Measurements from ENCODE around the gene FAM13B. TPM values are rescaled to one million over a fixed set of nuclear protein-coding genes. Genes with fewer than 3 reads are reported as not detected.

The FAM13B gene
- total and polyA plus RNA-seq, 2 of the 8 experiments (the other 6 are each of a cell fraction or from before 2014, with no cell fraction given): 6.4 to 17.0 TPM

DNA sequence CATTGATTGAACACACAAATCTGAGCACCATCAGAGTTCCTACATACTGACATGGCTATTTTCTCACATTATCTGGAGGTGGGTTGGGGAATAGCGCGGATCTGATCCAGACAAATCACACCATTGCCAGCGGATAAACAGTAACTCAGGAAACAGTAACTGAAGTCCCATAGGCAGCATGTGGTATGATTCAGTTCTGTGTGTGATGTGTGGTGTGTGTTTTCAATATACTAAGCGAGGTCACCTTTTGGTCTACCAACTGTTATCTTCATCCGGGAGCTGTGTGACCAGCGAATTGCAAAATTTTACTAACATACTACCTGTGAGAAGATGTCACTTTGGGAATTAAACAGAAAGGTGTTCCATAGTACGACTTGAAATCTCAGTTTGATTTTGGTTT, 93.5 kb downstream of the FAM13B start:
- Histone ChIP-seq H2BK15ac (ENCODE audit: low read length) (no peak overlapping the region), H2BK5ac (ENCODE audit: low read depth, low read length) (no peak overlapping the region), H3K27me3 (replicated peaks in 1 of 4; ENCODE audit: control insufficient read depth in 3 of 4, extremely low read depth in 1 of 4, insufficient read depth in 3 of 4, low read length in 3 of 4) (no peaks in the 10 kb centered on the region), H3K23ac (ENCODE audit: insufficient read length) (no peak overlapping the region), H3K4me1 (replicated peaks in 1 of 4; ENCODE audit: control insufficient read depth in 3 of 4, insufficient read depth in 4 of 4, low read length in 3 of 4) (no peaks in the 10 kb centered on the region), H3K79me2 (ENCODE audit: control insufficient read depth in 1 of 2, insufficient read depth in 2 of 2, low read length in 2 of 2) (no peaks in the 10 kb centered on the region), H2AK5ac (ENCODE audit: low read depth, low read length) (no peak overlapping the region), H2AFZ (ENCODE audit: low read length) (no peak overlapping the region), H3K23me2 (ENCODE audit: low read depth, low read length) (no peaks in the 10 kb centered on the region), H2BK120ac (replicated peaks; ENCODE audit: low read depth, low read length) (no peak overlapping the region), H2BK12ac (ENCODE audit: low read depth, low read length) (no peak overlapping the region), H3K4me2 (ENCODE audit: insufficient read depth in 1 of 2, low read depth in 2 of 2, low read length in 2 of 2) (no peak overlapping the region), H3K27ac (ENCODE audit: low read depth, low read length) (no peak overlapping the region), H4K91ac (replicated peaks; ENCODE audit: insufficient read length, low read length) (no peak overlapping the region), H3K9ac (replicated peaks in 1 of 4; ENCODE audit: extremely low read depth in 1 of 4, low read depth in 3 of 4, low read length in 3 of 4) (no peak overlapping the region), H4K20me1 (replicated peaks in 1 of 2; ENCODE audit: control insufficient read depth in 1 of 2, insufficient read depth in 2 of 2, low read length in 2 of 2) (peaks cover 0 to 2% of the 10 kb centered on the region in 2 experiments), H2BK20ac (ENCODE audit: low read length) (no peak overlapping the region), H3K14ac (ENCODE audit: insufficient read length) (no peak overlapping the region), H3K36me3 (ENCODE audit: control insufficient read depth in 2 of 4, insufficient read depth in 4 of 4, low read length in 3 of 4) (peaks cover 17 to 63% (median 41%) of the 10 kb centered on the region in 4 experiments), H3K4me3 (ENCODE audit: extremely low read depth in 1 of 4, insufficient read depth in 2 of 4, low read depth in 3 of 4, low read length in 4 of 4) (no peak overlapping the region), H3K9me3 (ENCODE audit: insufficient read depth in 2 of 2, low read depth in 1 of 2, low read length in 1 of 2) (no peaks in the 10 kb centered on the region), H3K18ac (ENCODE audit: extremely low read depth, low read length) (no peak overlapping the region), H3K79me1 (ENCODE audit: low read depth, low read length) (no peaks in the 10 kb centered on the region), H3K56ac (replicated peaks; ENCODE audit: insufficient read length, low read depth, low read length) (no peak overlapping the region), H4K5ac (ENCODE audit: insufficient read length, low read depth, low read length) (no peak overlapping the region), H3K4ac (replicated peaks; ENCODE audit: insufficient read length, low read depth, low read length) (no peak overlapping the region), H4K8ac (ENCODE audit: extremely low read depth, insufficient read depth, low read length) (no peak overlapping the region)
- DNase-seq (ENCODE audit: low read depth in 1 of 2, low spot score in 2 of 2) (no peak), FAIRE-seq (no peak)
- WGBS, 2 experiments (ENCODE audit: extremely low coverage in 1 of 2, insufficient coverage in 1 of 2, insufficient read length in 1 of 2, insufficient replicate concordance in 2 of 2, low coverage in 1 of 2, low lambda C conversion rate in 2 of 2, missing lambda C conversion rate in 1 of 2): 77% methylated on average over 7 of the region's 7 CpGs; no CpG with 5 or more reads in 1 of the 2 experiments
- CTCF ChIA-PET (ENCODE audit: partially characterized antibody): interaction anchor here (1.3 to 1.6 kb wide), 2 partner anchors 160 to 161 kb away, joined by 3 to 4 read pairs; no protein-coding TSS in a partner anchor
- POLR2A ChIA-PET (ENCODE audit: partially characterized antibody): no interaction called here
- TF ChIP-seq EP300 (IDR thresholded peaks at IDR 0.05; ENCODE audit: borderline replicate concordance in 1 of 2, low read depth in 2 of 2, low read length in 2 of 2) (no peak), YY1 (IDR thresholded peaks at IDR 0.05; ENCODE audit: low read depth, low read length) (no peak), TAF7 (optimal IDR thresholded peaks at IDR 0.05; ENCODE audit: borderline replicate concordance, low read depth, low read length) (no peak), NRF1 (IDR thresholded peaks at IDR 0.05; ENCODE audit: low read depth, low read length) (no peak), EGR1 (IDR thresholded peaks at IDR 0.05; ENCODE audit: borderline replicate concordance, low read depth, low read length) (no peak)
- TF ChIP-seq, protein P1, sequence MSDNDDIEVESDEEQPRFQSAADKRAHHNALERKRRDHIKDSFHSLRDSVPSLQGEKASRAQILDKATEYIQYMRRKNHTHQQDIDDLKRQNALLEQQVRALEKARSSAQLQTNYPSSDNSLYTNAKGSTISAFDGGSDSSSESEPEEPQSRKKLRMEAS (IDR thresholded peaks at IDR 0.05): no peak
- TF ChIP-seq, protein P2, sequence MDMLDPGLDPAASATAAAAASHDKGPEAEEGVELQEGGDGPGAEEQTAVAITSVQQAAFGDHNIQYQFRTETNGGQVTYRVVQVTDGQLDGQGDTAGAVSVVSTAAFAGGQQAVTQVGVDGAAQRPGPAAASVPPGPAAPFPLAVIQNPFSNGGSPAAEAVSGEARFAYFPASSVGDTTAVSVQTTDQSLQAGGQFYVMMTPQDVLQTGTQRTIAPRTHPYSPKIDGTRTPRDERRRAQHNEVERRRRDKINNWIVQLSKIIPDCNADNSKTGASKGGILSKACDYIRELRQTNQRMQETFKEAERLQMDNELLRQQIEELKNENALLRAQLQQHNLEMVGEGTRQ (IDR thresholded peaks at IDR 0.05; ENCODE audit: low read length): no peak

All from H1 (cell line).